ENCODE results near the gene KIF6. TPM values are rescaled to one million over a fixed set of nuclear protein-coding genes. Genes with fewer than 3 reads are reported as not detected.

KIF6 gene
- polyA plus RNA-seq, 3 donors: not detected

GRCh38 chr6:39772559-39773273 is 47.5 kb upstream of the KIF6 start:
- Histone ChIP-seq H3K4me2 (replicated peaks; ENCODE audit: extremely low read depth, low read length, poor library complexity, severe bottlenecking) (no peak overlapping the region), H3K27me3 (ENCODE audit: control insufficient read depth in 2 of 2, insufficient read depth in 2 of 2, low read length in 2 of 2) (no peaks in the 10 kb centered on the region), H3K27ac (ENCODE audit: low read depth in 1 of 2, low read length in 2 of 2) (no peak overlapping the region), H4K20me1 (ENCODE audit: insufficient read depth, low read length) (no peaks in the 10 kb centered on the region), H2AFZ (ENCODE audit: insufficient read depth, low read depth, low read length, poor library complexity, severe bottlenecking) (no peak overlapping the region), H3K79me2 (ENCODE audit: insufficient read depth, low read length) (no peaks in the 10 kb centered on the region), H3K9me3 (replicated peaks in 1 of 2; ENCODE audit: control insufficient read depth in 1 of 2, insufficient read depth in 1 of 2, low read length in 2 of 2) (no peaks in the 10 kb centered on the region), H3K4me3 (replicated peaks in 1 of 3; ENCODE audit: low read depth in 2 of 3, low read length in 3 of 3) (no peak overlapping the region), H3K4me1 (ENCODE audit: control insufficient read depth in 1 of 2, insufficient read depth in 2 of 2, low read length in 2 of 2) (no peaks in the 10 kb centered on the region), H3K9ac (ENCODE audit: insufficient read depth, low read length, poor library complexity, severe bottlenecking) (no peak overlapping the region), H3K36me3 (replicated peaks in 1 of 2; ENCODE audit: control insufficient read depth in 1 of 2, insufficient read depth in 2 of 2, low read length in 2 of 2) (no peaks in the 10 kb centered on the region)
- H3K27ac Mint-ChIP-seq: no peak overlapping the region
- H3K4me3 Mint-ChIP-seq: no peak overlapping the region
- no peaks in the 10 kb centered on the region for H3K36me3 Mint-ChIP-seq
- peaks cover 0 to 3% (median 0%) of the 10 kb centered on the region in 7 donors for H3K9me3 Mint-ChIP-seq
- H3K4me1 Mint-ChIP-seq: no peaks in the 10 kb centered on the region
- no peak for TF ChIP-seq CTCF (IDR thresholded peaks at IDR 0.05)
- intact Hi-C loops (cut with micrococcal nuclease): no loop called here
- 92% methylated on average over 2 of the region's 6 CpGs for WGBS (ENCODE audit: insufficient coverage)
- DNase-seq: no peak
- peaks cover 2 to 6% (median 5%) of the 10 kb centered on the region in 3 donors for H3K27me3 Mint-ChIP-seq (ENCODE audit: low read depth in 3 of 3)

DNA sequence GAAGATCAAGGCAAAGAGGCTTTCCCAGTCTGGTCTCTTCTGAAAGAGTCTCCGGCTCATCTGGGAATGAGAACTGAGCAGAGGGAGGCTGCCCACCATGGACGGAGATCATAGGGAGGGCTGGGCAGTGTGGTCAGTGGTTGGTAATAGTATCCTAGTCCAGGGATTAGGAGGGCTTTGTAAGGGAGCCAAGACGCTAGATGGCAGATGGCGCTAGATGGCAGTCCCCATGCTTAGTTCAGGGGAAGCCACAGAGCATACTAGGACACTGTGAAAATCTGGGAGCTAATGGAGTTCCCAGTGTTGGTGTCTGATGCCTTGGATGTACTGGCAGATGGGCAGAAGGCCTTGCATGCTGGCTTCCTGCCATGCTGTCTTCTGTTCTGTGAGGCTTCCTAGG is 45.2 kb upstream of the KIF6 start:
- H3K9me3 Mint-ChIP-seq: peaks cover 0 to 7% (median 2%) of the 10 kb centered on the region in 7 donors
- Histone ChIP-seq H3K4me2 (replicated peaks; ENCODE audit: extremely low read depth, low read length, poor library complexity, severe bottlenecking) (no peak overlapping the region), H3K79me2 (ENCODE audit: insufficient read depth, low read length) (no peaks in the 10 kb centered on the region), H3K4me1 (ENCODE audit: control insufficient read depth in 1 of 2, insufficient read depth in 2 of 2, low read length in 2 of 2) (no peaks in the 10 kb centered on the region), H3K27ac (ENCODE audit: low read depth in 1 of 2, low read length in 2 of 2) (no peak overlapping the region), H3K27me3 (ENCODE audit: control insufficient read depth in 2 of 2, insufficient read depth in 2 of 2, low read length in 2 of 2) (no peaks in the 10 kb centered on the region), H3K9me3 (replicated peaks in 1 of 2; ENCODE audit: control insufficient read depth in 1 of 2, insufficient read depth in 1 of 2, low read length in 2 of 2) (no peaks in the 10 kb centered on the region), H4K20me1 (ENCODE audit: insufficient read depth, low read length) (no peaks in the 10 kb centered on the region), H2AFZ (ENCODE audit: insufficient read depth, low read depth, low read length, poor library complexity, severe bottlenecking) (no peak overlapping the region), H3K36me3 (replicated peaks in 1 of 2; ENCODE audit: control insufficient read depth in 1 of 2, insufficient read depth in 2 of 2, low read length in 2 of 2) (no peaks in the 10 kb centered on the region), H3K9ac (ENCODE audit: insufficient read depth, low read length, poor library complexity, severe bottlenecking) (no peak overlapping the region), H3K4me3 (replicated peaks in 1 of 3; ENCODE audit: low read depth in 2 of 3, low read length in 3 of 3) (no peak overlapping the region)
- H3K4me1 Mint-ChIP-seq: no peaks in the 10 kb centered on the region
- H3K27me3 Mint-ChIP-seq (ENCODE audit: low read depth in 3 of 3): peaks cover 0 to 4% (median 4%) of the 10 kb centered on the region in 3 donors
- DNase-seq: no peak
- no peak for TF ChIP-seq CTCF (IDR thresholded peaks at IDR 0.05)
- no peak overlapping the region for H3K4me3 Mint-ChIP-seq
- no peak overlapping the region for H3K27ac Mint-ChIP-seq
- no peaks in the 10 kb centered on the region for H3K36me3 Mint-ChIP-seq
- 90% methylated on average over 4 of the region's 4 CpGs for WGBS (ENCODE audit: insufficient coverage)
- intact Hi-C loops (cut with micrococcal nuclease): no loop called here

All from CD14-positive monocyte (primary cell).